HuH-7.5 (cell line): ENCODE data around the gene STAC3.
A peak's percentile ranks its signal among the peaks of the same experiment; 100 is the strongest.

Experiments used
- DNase-seq: peaks from one replicate; pipeline ENCODE4 v3.0.0; 2011; ENCODE audit warnings: low spot score

The STAC3 gene

GRCh38 chr12:57222286-57223190, 28.4 kb downstream of the STAC3 start:
- no peak for DNase-seq

- DNase-seq = no peak
Measured at GRCh38 chr12:57221169-57221917, 29.6 kb downstream of the STAC3 start.

- DNase-seq = no peak
Measured at GRCh38 chr12:57220770-57221168, 30.2 kb downstream of the STAC3 start.

- no peak for DNase-seq
Measured at GRCh38 chr12:57219993-57220754, 30.8 kb downstream of the STAC3 start.

GRCh38 chr12:57219205-57219992, 31.6 kb downstream of the STAC3 start:
- no peak for DNase-seq

- no peak for DNase-seq
Measured at GRCh38 chr12:57218030-57218853, 32.7 kb downstream of the STAC3 start.

GRCh38 chr12:57216921-57217879, 33.8 kb downstream of the STAC3 start:
- DNase-seq = peak; percentile 71

- peak; percentile 88 for DNase-seq
Measured at GRCh38 chr12:57216014-57216911, 34.7 kb downstream of the STAC3 start, which contains the start of gene NXPH4. TSS of gene NXPH4 (plus strand) at chr12:57216794. CDS start at chr12:57216970, 176 bp downstream.

GRCh38 chr12:57215668-57216013, 35.3 kb downstream of the STAC3 start:
- no peak for DNase-seq

- no peak for DNase-seq
Measured at GRCh38 chr12:57215065-57215464, 35.9 kb downstream of the STAC3 start.

GRCh38 chr12:57214398-57214781, 36.6 kb downstream of the STAC3 start:
- DNase-seq = peak; percentile 94

- DNase-seq = no peak
Measured at GRCh38 chr12:57213763-57214397, 37.1 kb downstream of the STAC3 start.

GRCh38 chr12:57213058-57213715, 37.8 kb downstream of the STAC3 start:
- DNase-seq = peak; percentile 97

GRCh38 chr12:57212701-57213057, 38.3 kb downstream of the STAC3 start:
- no peak for DNase-seq

GRCh38 chr12:57211791-57212700, 38.9 kb downstream of the STAC3 start:
- no peak for DNase-seq

- DNase-seq = no peak
Measured at GRCh38 chr12:57210926-57211692, 39.9 kb downstream of the STAC3 start.
